Common myeloid progenitor, CD34-positive (primary cell): ENCODE measurements around the gene PLXNA4.

Experiments
- CTCF ChIA-PET: fragments of 350-600 bp; sonication (Branson Sonifier 250); formaldehyde crosslinking; loops from one replicate; lab custom pipeline; 2021; ENCODE audit warnings: antibody characterized with exemption; lab: Charles Lee
- POLR2A ChIA-PET: fragments of 350-600 bp; sonication (Branson Sonifier 250); formaldehyde crosslinking; loops from one replicate; lab custom pipeline; 2021; ENCODE audit warnings: antibody characterized with exemption; lab: Charles Lee
- DNase-seq, 3 donors: peaks; one replicate each; pipeline versions ENCODE4 v3.0.0 to v3.0.0-alpha.2; 2013
- H3K27ac ChIP-seq, 2 experiments: 1 replicate in 1 of 2; 2 replicates in 1 of 2; pipeline ENCODE4 v1.7.0; 2013; ENCODE audit warnings: inconsistent platforms in 2 of 2, low read length in 2 of 2, mild to moderate bottlenecking in 2 of 2, low read depth in 1 of 2, moderate library complexity in 1 of 2; ENCODE audit not compliant: severe bottlenecking in 2 of 2, insufficient read depth in 1 of 2, poor library complexity in 1 of 2
- H3K27me3 ChIP-seq, 5 experiments: replicated peaks in 2 of 5; 1 replicate in 3 of 5; 2 replicates in 2 of 5; pipeline versions ENCODE4 v1.6.1 to v1.7.0; 2013; ENCODE audit warnings: low read length in 4 of 5, mild to moderate bottlenecking in 2 of 5, moderate library complexity in 2 of 5, inconsistent platforms in 1 of 5; ENCODE audit not compliant: insufficient read depth in 5 of 5, control insufficient read depth in 4 of 5
- H3K36me3 ChIP-seq, 4 experiments: 1 replicate in 2 of 4; 2 replicates in 2 of 4; pipeline versions ENCODE4 v1.6.1 to v1.7.0; 2013; ENCODE audit warnings: low read length in 3 of 4, control low read depth in 1 of 4, mild to moderate bottlenecking in 1 of 4; ENCODE audit not compliant: control insufficient read depth in 4 of 4, insufficient read depth in 4 of 4
- H3K4me1 ChIP-seq, 4 experiments: 1 replicate in 3 of 4; 2 replicates in 1 of 4; pipeline versions ENCODE4 v1.6.1 to v1.7.1; 2013; ENCODE audit warnings: low read length in 3 of 4, mild to moderate bottlenecking in 3 of 4, control low read depth in 1 of 4, inconsistent platforms in 1 of 4, moderate library complexity in 1 of 4; ENCODE audit not compliant: control insufficient read depth in 4 of 4, insufficient read depth in 4 of 4; ENCODE audit errors: control extremely low read depth in 1 of 4
- H3K4me3 ChIP-seq, 7 experiments: 1 replicate in 4 of 7; 2 replicates in 3 of 7; pipeline versions ENCODE4 v1.5.1 to v1.7.0; 2013; ENCODE audit warnings: mild to moderate bottlenecking in 7 of 7, low read length in 6 of 7, moderate library complexity in 6 of 7, inconsistent platforms in 2 of 7, low read depth in 2 of 7, control low read depth in 1 of 7; ENCODE audit not compliant: insufficient read depth in 4 of 7, control insufficient read depth in 1 of 7; ENCODE audit errors: extremely low read depth in 1 of 7
- H3K9me3 ChIP-seq, 5 experiments: 1 replicate in 4 of 5; 2 replicates in 1 of 5; pipeline versions ENCODE4 v1.6.1 to v1.7.1; 2013; ENCODE audit warnings: low read length in 4 of 5, mild to moderate bottlenecking in 2 of 5, inconsistent platforms in 1 of 5, low read depth in 1 of 5, moderate library complexity in 1 of 5; ENCODE audit not compliant: control insufficient read depth in 4 of 5, insufficient read depth in 2 of 5; ENCODE audit errors: control extremely low read depth in 1 of 5
- WGBS: methylation state at CpG from one replicate; pipeline ENCODE4 v1.1.5; 2013; ENCODE audit not compliant: insufficient coverage; 5-methylcytosine and 5-hydroxymethylcytosine counted together

PLXNA4 gene

GRCh38 chr7:132135746-132136385 is 440.4 kb downstream of the PLXNA4 start:
- no peak for DNase-seq
- Histone ChIP-seq H3K27me3 (no peaks in the 10 kb centered on the region), H3K4me1 (no peaks in the 10 kb centered on the region), H3K36me3 (no peaks in the 10 kb centered on the region), H3K9me3 (no peaks in the 10 kb centered on the region), H3K4me3 (no peak overlapping the region), H3K27ac (no peak overlapping the region)
- 86% methylated on average over 8 of the region's 8 CpGs for WGBS
- POLR2A ChIA-PET = no interaction called here
- CTCF ChIA-PET = no interaction called here

GRCh38 chr7:132134814-132135445 is 441.3 kb downstream of the PLXNA4 start:
- Histone ChIP-seq H3K4me3 (no peak overlapping the region), H3K27me3 (no peaks in the 10 kb centered on the region), H3K9me3 (no peaks in the 10 kb centered on the region), H3K4me1 (no peaks in the 10 kb centered on the region), H3K27ac (no peak overlapping the region), H3K36me3 (no peaks in the 10 kb centered on the region)
- 78% methylated on average over 5 of the region's 5 CpGs for WGBS
- CTCF ChIA-PET = no interaction called here
- POLR2A ChIA-PET = no interaction called here
- no peak for DNase-seq

GRCh38 chr7:132133501-132133900 is 442.8 kb downstream of the PLXNA4 start:
- no peak for DNase-seq
- H3K27ac ChIP-seq = no peak overlapping the region
- no CpG with 5 or more reads among the region's 6 CpGs for WGBS
- no peaks in the 10 kb centered on the region for H3K4me1 ChIP-seq
- no peaks in the 10 kb centered on the region for H3K9me3 ChIP-seq
- no peak overlapping the region for H3K4me3 ChIP-seq
- CTCF ChIA-PET = no interaction called here
- H3K27me3 ChIP-seq = no peaks in the 10 kb centered on the region
- POLR2A ChIA-PET = no interaction called here
- no peaks in the 10 kb centered on the region for H3K36me3 ChIP-seq

- Histone ChIP-seq H3K4me3 (no peak overlapping the region), H3K9me3 (no peaks in the 10 kb centered on the region), H3K27me3 (no peaks in the 10 kb centered on the region), H3K27ac (no peak overlapping the region), H3K4me1 (no peaks in the 10 kb centered on the region), H3K36me3 (no peaks in the 10 kb centered on the region)
- ChIA-PET CTCF (no interaction called here), POLR2A (no interaction called here)
- 95% methylated on average over 2 of the region's 3 CpGs for WGBS
- no peak for DNase-seq
Observed at GRCh38 chr7:132131196-132131595, 445.1 kb downstream of the PLXNA4 start.

GRCh38 chr7:132130497-132130896 is 445.8 kb downstream of the PLXNA4 start:
- no peaks in the 10 kb centered on the region for H3K36me3 ChIP-seq
- H3K27ac ChIP-seq = no peak overlapping the region
- H3K4me3 ChIP-seq = no peak overlapping the region
- no peaks in the 10 kb centered on the region for H3K27me3 ChIP-seq
- H3K4me1 ChIP-seq = no peaks in the 10 kb centered on the region
- H3K9me3 ChIP-seq = no peaks in the 10 kb centered on the region
- CTCF ChIA-PET = no interaction called here
- peak in 1 of 3 donors; percentile 3 for DNase-seq
- WGBS = 67% methylated on average over 3 of the region's 5 CpGs
- POLR2A ChIA-PET = no interaction called here

GRCh38 chr7:132125872-132126595 is 450.2 kb downstream of the PLXNA4 start:
- 96% methylated on average over 11 of the region's 12 CpGs for WGBS
- POLR2A ChIA-PET = no interaction called here
- Histone ChIP-seq H3K27ac (no peak overlapping the region), H3K9me3 (no peaks in the 10 kb centered on the region), H3K27me3 (peaks cover 0 to 3% (median 0%) of the 10 kb centered on the region in 5 experiments), H3K4me1 (no peaks in the 10 kb centered on the region), H3K36me3 (no peaks in the 10 kb centered on the region), H3K4me3 (no peak overlapping the region)
- CTCF ChIA-PET = no interaction called here
- no peak for DNase-seq

- H3K27me3 ChIP-seq = peaks cover 0 to 3% (median 0%) of the 10 kb centered on the region in 5 experiments
- no peaks in the 10 kb centered on the region for H3K4me1 ChIP-seq
- no peak for DNase-seq
- ChIA-PET POLR2A (no interaction called here), CTCF (no interaction called here)
- H3K27ac ChIP-seq = no peak overlapping the region
- 100% methylated on average over 2 of the region's 3 CpGs for WGBS
- H3K4me3 ChIP-seq = no peak overlapping the region
- no peaks in the 10 kb centered on the region for H3K9me3 ChIP-seq
- H3K36me3 ChIP-seq = no peaks in the 10 kb centered on the region
Observed at GRCh38 chr7:132125096-132125495, 451.2 kb downstream of the PLXNA4 start.
